Measurements from ENCODE around the gene KRT74. TPM values are rescaled to one million over a fixed set of nuclear protein-coding genes. Genes with fewer than 3 reads are reported as not detected.

The KRT74 gene
- total RNA-seq, 4 donors from 2014 or later = not detected

DNA sequence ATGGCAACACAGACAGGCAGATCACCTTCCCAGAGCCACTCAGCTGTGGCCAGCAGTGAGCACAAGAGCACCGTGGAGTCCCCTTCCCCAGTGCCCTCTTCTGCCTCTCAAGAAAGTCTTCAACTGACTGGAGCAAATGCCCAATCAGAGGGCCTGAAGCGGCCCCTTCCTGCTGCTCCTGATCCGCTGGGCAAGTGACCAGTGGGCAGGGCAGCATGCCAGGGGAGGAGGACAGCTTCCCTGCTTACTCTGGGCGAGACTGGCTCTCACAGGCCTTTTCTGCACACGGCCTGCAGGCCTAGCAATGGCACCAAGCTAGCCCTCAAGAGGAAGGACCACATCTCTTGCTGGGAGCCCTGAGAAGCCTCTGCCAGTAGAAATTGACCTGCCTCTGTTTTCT lies 21.6 kb downstream of the KRT74 start:
- Histone ChIP-seq H3K27ac (no peak overlapping the region), H3K27me3 (no peaks in the 10 kb centered on the region), H3K36me3 (no peaks in the 10 kb centered on the region), H3K9me3 (no peaks in the 10 kb centered on the region), H3K4me3 (no peak overlapping the region), H3K4me1 (no peaks in the 10 kb centered on the region)
- no peak for DNase-seq
- TF ChIP-seq CTCF (IDR thresholded peaks at IDR 0.05) = no peak
- TF ChIP-seq POLR2A (IDR thresholded peaks at IDR 0.05) = no peak

DNA sequence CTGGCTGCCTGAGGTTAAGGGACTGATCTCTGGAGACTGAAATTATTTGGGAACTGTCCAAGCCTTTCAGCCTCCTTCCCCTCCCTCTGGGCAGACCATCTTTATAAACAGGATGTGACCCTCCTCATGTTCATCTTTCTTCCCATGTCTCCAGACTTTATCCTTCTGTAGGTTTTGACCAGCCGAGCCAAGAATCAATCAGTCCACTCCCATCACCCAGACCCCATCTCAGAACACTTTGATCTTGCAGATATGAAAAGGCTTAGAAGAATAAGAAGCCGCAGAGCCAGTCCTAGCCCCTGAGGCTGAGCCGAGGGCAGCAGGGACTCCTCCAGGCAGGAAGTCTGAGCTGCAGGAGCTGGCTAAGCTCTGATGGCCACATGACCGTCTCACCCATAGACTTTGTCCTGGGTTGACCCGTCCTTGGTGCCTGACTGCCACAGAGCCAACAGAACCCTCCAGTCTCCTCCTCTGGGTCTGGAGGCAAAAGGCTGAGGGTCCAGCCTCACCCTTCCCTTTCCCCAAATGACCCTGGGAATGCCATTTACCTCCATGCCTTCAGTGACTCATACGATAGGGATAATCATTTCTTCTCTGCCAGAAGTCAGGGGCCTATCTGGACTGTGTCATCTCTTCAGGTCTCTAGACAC lies 22.3 kb downstream of the KRT74 start:
- DNase-seq = no peak
- H3K4me3 ChIP-seq = no peak overlapping the region
- H3K4me1 ChIP-seq = no peaks in the 10 kb centered on the region
- H3K36me3 ChIP-seq = no peaks in the 10 kb centered on the region
- H3K9me3 ChIP-seq = no peaks in the 10 kb centered on the region
- TF ChIP-seq CTCF (IDR thresholded peaks at IDR 0.05) (no peak), POLR2A (IDR thresholded peaks at IDR 0.05) (no peak)
- H3K27me3 ChIP-seq = no peaks in the 10 kb centered on the region
- H3K27ac ChIP-seq = no peak overlapping the region

GRCh38 chr12:52546126-52546525 lies 27.5 kb downstream of the KRT74 start:
- no peak for DNase-seq
- Histone ChIP-seq H3K4me1 (no peaks in the 10 kb centered on the region), H3K27me3 (no peaks in the 10 kb centered on the region), H3K27ac (no peak overlapping the region), H3K36me3 (no peaks in the 10 kb centered on the region), H3K9me3 (no peaks in the 10 kb centered on the region), H3K4me3 (no peak overlapping the region)
- TF ChIP-seq POLR2A (IDR thresholded peaks at IDR 0.05) = no peak
- TF ChIP-seq CTCF (IDR thresholded peaks at IDR 0.05) = no peak

DNA sequence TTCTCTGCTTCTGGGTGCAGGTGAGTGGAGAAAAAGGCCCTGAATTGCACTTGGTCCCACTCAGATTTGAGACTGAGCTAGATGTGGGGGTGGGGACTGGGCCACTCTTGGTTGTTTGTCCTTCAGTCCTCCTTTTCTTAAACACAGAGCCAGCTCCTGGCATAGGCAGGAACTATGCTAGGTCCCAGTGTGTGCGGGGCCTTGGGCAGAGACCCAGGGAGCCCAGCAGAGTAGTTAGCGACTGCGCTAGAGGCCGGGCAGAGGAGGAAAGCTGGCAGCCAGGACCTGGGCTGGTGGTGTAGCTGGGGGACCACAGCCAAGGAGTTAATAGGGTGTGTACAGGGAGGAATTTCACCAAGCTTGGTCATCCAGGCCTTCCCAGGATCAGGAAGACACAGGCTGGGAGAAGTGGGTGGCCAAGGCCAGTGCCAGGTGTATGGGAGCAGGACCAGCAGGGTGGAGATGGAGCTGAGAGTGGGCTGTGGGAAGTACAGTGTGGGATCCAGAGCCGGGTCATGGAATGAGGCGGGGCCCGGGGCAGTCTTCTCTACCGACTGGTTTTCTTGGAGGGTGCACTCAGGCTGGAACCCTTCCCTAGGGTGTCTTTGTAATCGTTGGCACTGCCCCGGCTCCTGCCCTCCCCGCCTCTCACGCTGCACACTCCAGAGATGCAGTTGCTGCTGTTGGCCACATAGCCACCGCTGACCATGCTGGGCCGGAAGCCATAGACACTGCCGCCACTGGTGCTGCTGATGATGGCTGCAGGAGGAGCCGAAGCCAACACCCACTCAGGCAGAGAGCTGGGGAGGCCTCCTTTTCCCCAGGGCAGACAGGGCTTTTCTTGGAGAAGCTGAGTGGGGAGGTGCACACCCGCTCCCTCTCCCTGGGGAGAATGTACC lies 29.4 kb downstream of the KRT74 start:
- no peak overlapping the region for H3K27ac ChIP-seq
- H3K4me3 ChIP-seq = no peak overlapping the region
- no peaks in the 10 kb centered on the region for H3K9me3 ChIP-seq
- no peaks in the 10 kb centered on the region for H3K4me1 ChIP-seq
- no peaks in the 10 kb centered on the region for H3K27me3 ChIP-seq
- no peak for TF ChIP-seq CTCF (IDR thresholded peaks at IDR 0.05)
- no peak for TF ChIP-seq POLR2A (IDR thresholded peaks at IDR 0.05)
- no peak for DNase-seq
- no peaks in the 10 kb centered on the region for H3K36me3 ChIP-seq

GRCh38 chr12:52542785-52543318 lies 30.8 kb downstream of the KRT74 start:
- Histone ChIP-seq H3K9me3 (no peaks in the 10 kb centered on the region), H3K27ac (no peak overlapping the region), H3K36me3 (no peaks in the 10 kb centered on the region), H3K4me3 (no peak overlapping the region), H3K27me3 (no peaks in the 10 kb centered on the region), H3K4me1 (no peaks in the 10 kb centered on the region)
- DNase-seq = no peak
- no peak for TF ChIP-seq CTCF (IDR thresholded peaks at IDR 0.05)
- no peak for TF ChIP-seq POLR2A (IDR thresholded peaks at IDR 0.05)

All from Peyer's patch (tissue), 4 donors.